ENCODE data around the gene ARHGAP15. TPM values are rescaled to one million over a fixed set of nuclear protein-coding genes. Genes with fewer than 3 reads are reported as not detected.
A peak's percentile ranks its signal among the peaks of the same experiment; 100 is the strongest.

ARHGAP15 gene
- total and polyA plus RNA-seq, 4 experiments from 2014 or later: 218 to 524 (median 365) TPM

- DNase-seq: no peak
- H3K36me3 Mint-ChIP-seq: peaks cover 14 to 25% of the 10 kb centered on the region in 2 donors
- Histone ChIP-seq H3K27me3 (ENCODE audit: insufficient read depth, low read length) (no peaks in the 10 kb centered on the region), H3K27ac (ENCODE audit: low read depth, low read length) (no peak overlapping the region), H3K9me3 (ENCODE audit: control insufficient read depth in 1 of 2, low read length in 2 of 2) (no peaks in the 10 kb centered on the region), H3K36me3 (ENCODE audit: insufficient read depth, low read length) (no peaks in the 10 kb centered on the region), H3K4me1 (ENCODE audit: insufficient read depth, low read length) (peaks cover 31% of the 10 kb centered on the region), H3K4me3 (ENCODE audit: low read length in 2 of 2) (no peak overlapping the region)
- ChIA-PET POLR2A (ENCODE audit: partially characterized antibody) (no interaction called here), CTCF (ENCODE audit: partially characterized antibody) (no interaction called here)
- peak overlapping the region in 5 of 7 donors; percentile 13 to 57 (median 26) for H3K27ac Mint-ChIP-seq
- no peaks in the 10 kb centered on the region for H3K9me3 Mint-ChIP-seq
- no peak overlapping the region for H3K4me3 Mint-ChIP-seq
- intact Hi-C loops (cut with micrococcal nuclease): loop anchor here (2.0 kb wide), 1 partner anchor 16 kb away; no protein-coding TSS in a partner anchor
- H3K27me3 Mint-ChIP-seq: no peaks in the 10 kb centered on the region
- H3K4me1 Mint-ChIP-seq: peaks cover 40 to 88% (median 60%) of the 10 kb centered on the region in 4 donors
Observed at GRCh38 chr2:143398781-143399180, 269.6 kb downstream of the ARHGAP15 start.

DNA sequence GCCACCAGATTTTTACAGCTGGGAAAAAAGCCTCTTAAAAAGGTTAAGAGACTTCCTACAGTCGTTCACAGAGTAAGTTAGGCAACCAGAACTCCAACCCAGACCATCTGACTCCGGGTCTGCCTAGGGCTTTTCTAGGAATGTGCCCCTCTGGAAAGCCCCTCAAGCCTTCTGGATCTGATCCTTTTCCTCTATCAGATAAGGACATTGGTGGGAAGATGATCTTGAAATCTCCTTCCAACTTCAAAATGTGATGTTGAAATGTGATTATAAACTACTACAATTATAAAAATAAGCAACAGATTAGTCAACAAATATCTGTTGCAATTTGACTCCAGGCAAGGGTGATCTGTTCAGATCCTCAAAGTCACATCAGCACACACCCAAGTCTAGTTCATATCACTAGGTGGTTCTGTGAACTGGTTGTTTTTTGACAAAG, 270.4 kb downstream of the ARHGAP15 start:
- peaks cover 40 to 84% (median 60%) of the 10 kb centered on the region in 4 donors for H3K4me1 Mint-ChIP-seq

DNA sequence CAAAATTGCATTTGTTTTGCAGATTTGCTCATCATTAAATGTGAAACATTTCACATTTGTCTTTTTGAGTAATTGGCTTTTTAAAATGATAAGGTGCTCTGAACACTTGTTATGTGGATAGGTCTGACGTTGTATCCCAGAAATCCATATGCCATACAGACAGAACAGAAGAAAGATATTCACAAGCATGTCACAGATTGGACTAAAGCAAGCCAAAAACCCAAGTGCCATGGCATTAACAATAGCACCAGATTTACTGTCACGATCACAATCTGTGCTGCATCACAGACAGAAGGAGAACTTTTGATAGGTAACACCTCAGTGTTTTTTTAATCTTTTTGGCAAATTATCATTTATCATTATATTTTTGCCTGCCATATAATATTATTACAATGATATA, 272.6 kb downstream of the ARHGAP15 start:
- Mint-ChIP-seq H3K9me3 (no peaks in the 10 kb centered on the region), H3K36me3 (peaks cover 8 to 14% of the 10 kb centered on the region in 2 donors), H3K4me1 (peaks cover 35 to 75% (median 53%) of the 10 kb centered on the region in 4 donors), H3K4me3 (no peak overlapping the region), H3K27ac (peak overlapping the region in 1 of 7 donors; percentile 62), H3K27me3 (no peaks in the 10 kb centered on the region)
- POLR2A ChIA-PET (ENCODE audit: partially characterized antibody): no interaction called here
- peaks cover 24% of the 10 kb centered on the region for H3K4me1 ChIP-seq (ENCODE audit: insufficient read depth, low read length)
- CTCF ChIA-PET (ENCODE audit: partially characterized antibody): interaction anchor here (1.5 kb wide), 1 partner anchor 291 kb away, joined by 3 read pairs; no protein-coding TSS in a partner anchor
- H3K9me3 ChIP-seq (ENCODE audit: control insufficient read depth in 1 of 2, low read length in 2 of 2): no peaks in the 10 kb centered on the region
- no peak overlapping the region for H3K4me3 ChIP-seq (ENCODE audit: low read length in 2 of 2)
- no peak for DNase-seq
- H3K36me3 ChIP-seq (ENCODE audit: insufficient read depth, low read length): no peaks in the 10 kb centered on the region
- intact Hi-C loops (cut with micrococcal nuclease): no loop called here
- no peaks in the 10 kb centered on the region for H3K27me3 ChIP-seq (ENCODE audit: insufficient read depth, low read length)
- H3K27ac ChIP-seq (ENCODE audit: low read depth, low read length): no peak overlapping the region

More for the DNA sequence above, 270.4 kb downstream of the ARHGAP15 start:
- ChIA-PET POLR2A (ENCODE audit: partially characterized antibody) (no interaction called here), CTCF (ENCODE audit: partially characterized antibody) (no interaction called here)
- Mint-ChIP-seq H3K9me3 (no peaks in the 10 kb centered on the region), H3K4me3 (peak overlapping the region in 1 of 8 donors; percentile 3), H3K27ac (peak overlapping the region in 2 of 7 donors; percentile 15 to 25), H3K27me3 (no peaks in the 10 kb centered on the region), H3K36me3 (peaks cover 8 to 21% of the 10 kb centered on the region in 2 donors)
- no peaks in the 10 kb centered on the region for H3K9me3 ChIP-seq (ENCODE audit: control insufficient read depth in 1 of 2, low read length in 2 of 2)
- H3K4me3 ChIP-seq (ENCODE audit: low read length in 2 of 2): no peak overlapping the region
- H3K27ac ChIP-seq (ENCODE audit: low read depth, low read length): no peak overlapping the region
- no peaks in the 10 kb centered on the region for H3K27me3 ChIP-seq (ENCODE audit: insufficient read depth, low read length)
- intact Hi-C loops (cut with micrococcal nuclease): loop anchor here (2.0 kb wide), 1 partner anchor 17 kb away; no protein-coding TSS in a partner anchor
- peaks cover 31% of the 10 kb centered on the region for H3K4me1 ChIP-seq (ENCODE audit: insufficient read depth, low read length)
- no peak for DNase-seq
- no peaks in the 10 kb centered on the region for H3K36me3 ChIP-seq (ENCODE audit: insufficient read depth, low read length)

- H3K27me3 ChIP-seq (ENCODE audit: insufficient read depth, low read length): no peaks in the 10 kb centered on the region
- no peak overlapping the region for H3K4me3 ChIP-seq (ENCODE audit: low read length in 2 of 2)
- no peaks in the 10 kb centered on the region for H3K27me3 Mint-ChIP-seq
- peaks cover 8 to 14% of the 10 kb centered on the region in 2 donors for H3K36me3 Mint-ChIP-seq
- H3K27ac Mint-ChIP-seq: no peak overlapping the region
- no peak overlapping the region for H3K4me3 Mint-ChIP-seq
- no peaks in the 10 kb centered on the region for H3K9me3 Mint-ChIP-seq
- peaks cover 35 to 74% (median 54%) of the 10 kb centered on the region in 4 donors for H3K4me1 Mint-ChIP-seq
- H3K27ac ChIP-seq (ENCODE audit: low read depth, low read length): no peak overlapping the region
- intact Hi-C loops (cut with micrococcal nuclease): no loop called here
- ChIA-PET POLR2A (ENCODE audit: partially characterized antibody) (no interaction called here), CTCF (ENCODE audit: partially characterized antibody) (interaction anchor here (1.5 kb wide), 1 partner anchor 292 kb away, joined by 3 read pairs; no protein-coding TSS in a partner anchor)
- H3K4me1 ChIP-seq (ENCODE audit: insufficient read depth, low read length): peaks cover 21% of the 10 kb centered on the region
- H3K9me3 ChIP-seq (ENCODE audit: control insufficient read depth in 1 of 2, low read length in 2 of 2): no peaks in the 10 kb centered on the region
- no peaks in the 10 kb centered on the region for H3K36me3 ChIP-seq (ENCODE audit: insufficient read depth, low read length)
- no peak for DNase-seq
Observed at GRCh38 chr2:143402451-143402850, 273.2 kb downstream of the ARHGAP15 start.

DNA sequence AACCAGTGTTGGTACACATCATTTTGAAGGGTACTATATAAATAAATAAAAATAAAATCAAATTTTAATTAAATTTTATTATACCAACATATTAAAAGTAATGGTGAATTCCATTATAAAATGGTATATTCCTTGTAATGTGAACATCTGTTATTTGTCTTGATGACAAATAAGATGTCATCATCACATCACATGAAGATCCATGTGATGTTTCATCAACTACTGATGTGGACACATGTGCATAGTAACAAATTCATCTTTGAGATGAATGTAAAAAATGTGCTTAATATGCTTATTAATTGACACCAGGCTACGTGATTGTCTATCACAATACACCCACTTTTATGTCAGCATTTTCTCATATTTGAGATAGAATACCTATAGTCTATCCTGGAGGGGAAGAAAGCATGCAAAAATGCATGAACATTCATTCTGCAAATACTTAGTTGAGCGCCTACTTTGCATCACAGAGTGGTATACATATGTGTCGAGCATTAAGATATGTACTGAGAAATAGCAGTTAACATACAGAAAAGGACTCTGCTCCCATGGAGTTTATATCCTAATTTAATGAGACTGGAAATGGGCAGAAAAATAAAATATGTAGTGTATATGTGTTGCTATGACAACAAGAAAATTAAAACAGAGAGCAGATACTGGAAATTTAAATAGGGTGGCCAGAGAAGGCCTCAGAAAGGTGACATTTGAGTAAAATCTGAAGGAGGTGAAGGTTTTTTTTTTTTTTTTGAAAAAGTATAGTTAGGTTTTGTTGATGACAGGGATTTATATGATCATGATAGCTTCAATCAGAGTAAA, 281.1 kb downstream of the ARHGAP15 start:
- Histone ChIP-seq H3K36me3 (ENCODE audit: insufficient read depth, low read length) (no peaks in the 10 kb centered on the region), H3K4me3 (ENCODE audit: low read length in 2 of 2) (no peak overlapping the region), H3K27ac (ENCODE audit: low read depth, low read length) (no peak overlapping the region), H3K4me1 (ENCODE audit: insufficient read depth, low read length) (peaks cover 11% of the 10 kb centered on the region), H3K27me3 (ENCODE audit: insufficient read depth, low read length) (no peaks in the 10 kb centered on the region), H3K9me3 (ENCODE audit: control insufficient read depth in 1 of 2, low read length in 2 of 2) (no peaks in the 10 kb centered on the region)
- Mint-ChIP-seq H3K27ac (peak overlapping the region in 4 of 7 donors; percentile 19 to 53 (median 40)), H3K27me3 (no peaks in the 10 kb centered on the region), H3K4me3 (peak overlapping the region in 1 of 8 donors; percentile 13), H3K4me1 (peaks cover 27 to 62% (median 50%) of the 10 kb centered on the region in 4 donors), H3K9me3 (peaks cover 0 to 2% (median 0%) of the 10 kb centered on the region in 8 donors), H3K36me3 (peaks cover 14 to 20% of the 10 kb centered on the region in 2 donors)
- no peak for DNase-seq
- POLR2A ChIA-PET (ENCODE audit: partially characterized antibody): no interaction called here
- CTCF ChIA-PET (ENCODE audit: partially characterized antibody): no interaction called here
- intact Hi-C loops (cut with micrococcal nuclease): no loop called here

DNA sequence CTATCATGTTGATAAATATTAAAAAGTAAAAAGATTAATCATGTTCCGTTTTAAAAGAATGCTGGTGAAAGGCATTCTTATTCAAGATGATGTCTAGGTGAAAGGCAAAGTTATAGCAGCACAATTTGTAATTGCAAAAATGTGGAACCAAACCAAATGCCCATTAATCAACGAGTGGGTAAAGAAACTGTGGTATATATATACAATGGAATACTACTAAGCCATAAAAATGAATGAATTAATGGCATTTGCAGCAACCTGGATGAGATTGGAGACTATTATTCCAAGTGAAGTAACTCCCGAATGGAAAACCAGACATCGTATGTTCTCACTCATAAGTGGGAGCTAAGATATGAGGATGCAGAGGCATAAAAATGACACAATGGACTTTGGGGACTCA, 286.4 kb downstream of the ARHGAP15 start:
- Histone ChIP-seq H3K4me1 (ENCODE audit: insufficient read depth, low read length) (peaks cover 30% of the 10 kb centered on the region), H3K36me3 (ENCODE audit: insufficient read depth, low read length) (no peaks in the 10 kb centered on the region), H3K27ac (ENCODE audit: low read depth, low read length) (no peak overlapping the region), H3K27me3 (ENCODE audit: insufficient read depth, low read length) (no peaks in the 10 kb centered on the region), H3K9me3 (ENCODE audit: control insufficient read depth in 1 of 2, low read length in 2 of 2) (no peaks in the 10 kb centered on the region), H3K4me3 (ENCODE audit: low read length in 2 of 2) (no peak overlapping the region)
- no peaks in the 10 kb centered on the region for H3K27me3 Mint-ChIP-seq
- peak overlapping the region in 2 of 8 donors; percentile 17 to 20 for H3K4me3 Mint-ChIP-seq
- H3K36me3 Mint-ChIP-seq: peaks cover 20 to 21% of the 10 kb centered on the region in 2 donors
- peak overlapping the region in 2 of 7 donors; percentile 29 to 31 for H3K27ac Mint-ChIP-seq
- ChIA-PET POLR2A (ENCODE audit: partially characterized antibody) (no interaction called here), CTCF (ENCODE audit: partially characterized antibody) (no interaction called here)
- DNase-seq: no peak
- H3K9me3 Mint-ChIP-seq: peaks cover 0 to 2% (median 0%) of the 10 kb centered on the region in 8 donors
- peaks cover 31 to 64% (median 53%) of the 10 kb centered on the region in 4 donors for H3K4me1 Mint-ChIP-seq
- intact Hi-C loops (cut with micrococcal nuclease): no loop called here

DNA sequence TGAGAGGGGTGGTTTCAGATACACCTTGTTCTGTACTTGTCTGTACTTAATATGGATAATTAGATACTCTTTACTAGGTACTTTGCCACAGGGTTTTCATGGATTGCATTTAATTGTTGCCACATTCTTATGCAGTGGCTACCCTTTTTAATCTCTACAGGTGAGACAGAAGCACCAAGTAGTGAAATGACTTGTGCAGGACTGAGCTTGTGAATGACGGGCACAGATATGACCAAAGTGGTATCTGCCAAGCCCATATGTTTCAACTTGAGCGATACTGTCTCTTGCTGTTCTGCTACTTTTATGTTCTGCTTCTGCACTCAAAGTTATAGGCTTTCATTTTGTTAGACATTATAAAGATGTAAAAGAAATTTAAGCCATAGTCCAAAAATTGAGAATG, 288.2 kb downstream of the ARHGAP15 start:
- intact Hi-C loops (cut with micrococcal nuclease): no loop called here
- H3K4me1 ChIP-seq (ENCODE audit: insufficient read depth, low read length): peaks cover 46% of the 10 kb centered on the region
- no peaks in the 10 kb centered on the region for H3K9me3 ChIP-seq (ENCODE audit: control insufficient read depth in 1 of 2, low read length in 2 of 2)
- H3K36me3 ChIP-seq (ENCODE audit: insufficient read depth, low read length): no peaks in the 10 kb centered on the region
- H3K27ac Mint-ChIP-seq: peak overlapping the region in 3 of 7 donors; percentile 5 to 22 (median 18)
- DNase-seq: no peak
- H3K9me3 Mint-ChIP-seq: peaks cover 0 to 2% (median 0%) of the 10 kb centered on the region in 8 donors
- H3K4me3 ChIP-seq (ENCODE audit: low read length in 2 of 2): no peak overlapping the region
- H3K36me3 Mint-ChIP-seq: peaks cover 16 to 23% of the 10 kb centered on the region in 2 donors
- peaks cover 40 to 74% (median 63%) of the 10 kb centered on the region in 4 donors for H3K4me1 Mint-ChIP-seq
- H3K27ac ChIP-seq (ENCODE audit: low read depth, low read length): no peak overlapping the region
- no peaks in the 10 kb centered on the region for H3K27me3 Mint-ChIP-seq
- POLR2A ChIA-PET (ENCODE audit: partially characterized antibody): no interaction called here
- CTCF ChIA-PET (ENCODE audit: partially characterized antibody): no interaction called here
- peak overlapping the region in 2 of 8 donors; percentile 9 to 50 for H3K4me3 Mint-ChIP-seq
- H3K27me3 ChIP-seq (ENCODE audit: insufficient read depth, low read length): no peaks in the 10 kb centered on the region

All from CD4-positive, alpha-beta memory T cell (primary cell).